Stimulated activated CD4-positive, alpha-beta T cell treated with anti-CD3 and anti-CD28 coated beads, TNF-alpha, amount 100 ng/mL, for 48 hours (primary cell): ENCODE results near the gene PPARD.
"Not testable (repeated sequence)": the region's sequence is repeated elsewhere in the genome, so short reads cannot be mapped to it uniquely, and the experiment has no call there.

Experiments
- DNase-seq, 3 donors: peaks; one replicate each; pipeline ENCODE4 v3.0.0-alpha.2; 2020; ENCODE audit warnings: low read depth in 3 of 3

PPARD gene

DNA sequence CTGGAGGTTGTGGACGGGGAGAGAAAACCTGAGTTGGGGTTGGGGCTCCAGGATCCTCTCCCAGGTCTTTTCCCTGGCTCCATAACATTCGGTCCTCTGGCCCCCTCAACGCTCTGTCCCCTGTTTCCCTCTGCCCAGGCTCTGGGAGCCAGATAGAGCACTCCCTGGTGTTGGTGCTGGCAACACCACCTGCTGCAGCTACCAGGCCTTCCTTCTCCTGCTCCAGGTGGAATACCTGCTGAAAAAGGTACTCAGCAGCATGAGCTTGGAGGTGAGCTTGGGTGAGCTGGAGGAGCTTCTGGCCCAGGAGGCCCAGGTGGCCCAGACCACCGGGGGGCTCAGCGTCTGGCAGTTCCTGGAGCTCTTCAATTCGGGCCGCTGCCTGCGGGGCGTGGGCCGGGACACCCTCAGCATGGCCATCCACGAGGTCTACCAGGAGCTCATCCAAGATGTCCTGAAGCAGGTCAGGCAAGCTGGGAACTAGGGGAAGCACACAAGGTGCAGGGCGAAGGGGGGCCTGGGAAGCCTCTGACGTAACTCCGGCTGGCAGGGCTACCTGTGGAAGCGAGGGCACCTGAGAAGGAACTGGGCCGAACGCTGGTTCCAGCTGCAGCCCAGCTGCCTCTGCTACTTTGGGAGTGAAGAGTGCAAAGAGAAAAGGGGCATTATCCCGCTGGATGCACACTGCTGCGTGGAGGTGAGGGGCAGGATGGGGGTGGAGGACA is 30.1 kb upstream of the PPARD start:
- no peak for DNase-seq

DNA sequence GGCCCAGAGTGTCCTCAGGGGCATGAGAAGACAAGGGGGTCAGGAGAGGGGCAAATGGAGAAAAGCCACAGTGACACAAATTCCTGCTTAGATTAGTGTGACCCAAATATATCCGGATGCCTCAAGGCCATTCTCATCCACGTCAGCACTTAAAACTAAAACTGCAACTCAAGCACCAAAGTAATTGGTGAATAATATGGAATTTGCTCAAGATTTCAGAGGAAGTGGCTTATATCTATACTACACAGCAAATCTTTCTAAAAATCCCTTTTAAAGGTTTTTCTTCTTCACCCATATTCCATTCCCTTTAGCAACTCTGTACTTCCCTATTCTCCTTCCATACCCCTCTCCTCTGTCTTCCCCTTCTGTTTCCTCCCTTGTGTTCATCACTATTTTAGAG is 29.6 kb upstream of the PPARD start:
- DNase-seq: no peak

DNA sequence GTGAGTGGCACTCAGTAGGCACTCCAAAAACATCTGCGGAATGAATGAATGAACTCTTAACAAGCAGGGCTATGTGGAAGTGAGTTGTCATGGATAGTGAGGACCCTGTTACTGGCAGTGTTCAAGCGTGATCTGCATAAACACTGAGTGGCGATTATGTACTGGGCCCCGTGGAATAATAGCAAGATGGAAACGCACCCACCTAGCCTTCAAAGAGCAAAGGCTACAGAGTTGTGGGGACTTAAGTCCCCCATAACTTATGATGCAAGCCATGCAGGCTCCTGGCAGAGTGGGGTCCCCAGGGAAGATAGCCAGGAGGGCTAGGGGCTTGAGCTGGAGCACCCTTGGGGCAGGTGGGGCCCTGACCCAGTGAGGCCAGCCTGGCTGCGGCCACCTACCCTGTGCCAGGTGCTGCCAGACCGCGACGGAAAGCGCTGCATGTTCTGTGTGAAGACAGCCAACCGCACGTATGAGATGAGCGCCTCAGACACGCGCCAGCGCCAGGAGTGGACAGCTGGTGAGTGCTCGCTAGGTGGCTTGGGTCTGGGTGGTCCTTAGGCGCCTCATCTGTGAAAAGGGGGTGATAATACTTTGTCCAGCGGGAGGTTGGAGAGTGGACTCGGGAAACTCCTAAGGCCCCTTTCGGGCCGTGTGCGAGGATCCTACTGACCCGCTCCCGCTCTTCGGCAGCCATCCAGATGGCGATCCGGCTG is 24.7 kb upstream of the PPARD start:
- no peak for DNase-seq

DNA sequence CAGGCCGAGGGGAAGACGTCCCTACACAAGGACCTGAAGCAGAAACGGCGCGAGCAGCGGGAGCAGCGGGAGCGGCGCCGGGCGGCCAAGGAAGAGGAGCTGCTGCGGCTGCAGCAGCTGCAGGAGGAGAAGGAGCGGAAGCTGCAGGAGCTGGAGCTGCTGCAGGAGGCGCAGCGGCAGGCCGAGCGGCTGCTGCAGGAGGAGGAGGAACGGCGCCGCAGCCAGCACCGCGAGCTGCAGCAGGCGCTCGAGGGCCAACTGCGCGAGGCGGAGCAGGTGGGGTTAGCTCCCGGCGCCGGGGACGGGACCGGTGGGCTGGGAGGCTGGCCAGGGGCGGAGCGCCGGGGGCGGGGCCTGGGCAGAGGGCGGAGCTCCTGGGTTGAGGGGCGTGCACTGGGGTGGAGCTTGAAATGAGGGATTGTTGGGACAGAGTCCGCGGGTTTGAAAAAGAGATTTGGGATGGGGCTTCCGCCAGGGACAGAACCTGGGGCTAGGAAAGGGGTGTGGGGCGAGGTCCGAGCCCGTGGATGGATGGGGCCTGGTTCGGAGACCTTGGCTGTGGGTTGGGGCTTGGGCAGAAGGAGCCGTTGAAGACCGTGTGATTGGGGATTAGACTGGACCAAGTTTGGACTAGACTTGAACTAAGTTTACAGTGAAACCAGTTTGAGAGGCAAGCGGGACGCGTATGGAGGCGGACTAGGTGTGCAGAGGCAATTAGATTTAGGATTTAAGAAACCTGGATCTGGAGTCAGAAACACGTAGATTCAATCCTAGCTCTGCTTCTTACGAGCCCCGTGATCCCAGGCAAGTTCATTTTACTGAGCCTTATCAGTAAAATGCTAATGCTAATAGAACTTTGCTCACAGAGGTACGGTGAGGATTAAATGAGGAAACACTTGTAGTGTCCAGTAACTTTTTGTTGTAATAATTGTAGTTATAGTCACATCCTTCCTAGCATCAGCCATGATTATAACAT is 23.9 kb upstream of the PPARD start:
- DNase-seq: no peak

DNA sequence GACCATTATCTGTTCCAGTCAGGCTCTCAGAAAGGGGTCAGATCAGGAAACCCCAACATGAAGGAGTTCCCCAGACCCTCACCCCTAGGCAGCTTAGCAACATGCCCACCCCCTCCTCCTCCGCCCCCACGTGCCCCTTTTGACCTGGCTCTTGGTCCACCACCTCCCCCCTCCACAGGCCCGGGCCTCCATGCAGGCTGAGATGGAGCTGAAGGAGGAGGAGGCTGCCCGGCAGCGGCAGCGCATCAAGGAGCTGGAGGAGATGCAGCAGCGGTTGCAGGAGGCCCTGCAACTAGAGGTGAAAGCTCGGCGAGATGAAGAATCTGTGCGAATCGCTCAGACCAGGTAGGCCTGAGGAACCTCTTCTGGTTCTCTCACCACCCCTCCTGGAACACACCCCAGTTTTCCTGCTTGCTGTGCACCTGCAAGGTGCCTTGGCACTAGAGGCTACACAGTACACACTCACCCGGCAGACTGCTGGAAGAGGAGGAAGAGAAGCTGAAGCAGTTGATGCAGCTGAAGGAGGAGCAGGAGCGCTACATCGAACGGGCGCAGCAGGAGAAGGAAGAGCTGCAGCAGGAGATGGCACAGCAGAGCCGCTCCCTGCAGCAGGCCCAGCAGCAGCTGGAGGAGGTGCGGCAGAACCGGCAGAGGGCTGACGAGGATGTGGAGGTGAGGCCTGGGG is 22.9 kb upstream of the PPARD start:
- DNase-seq: no peak

DNA sequence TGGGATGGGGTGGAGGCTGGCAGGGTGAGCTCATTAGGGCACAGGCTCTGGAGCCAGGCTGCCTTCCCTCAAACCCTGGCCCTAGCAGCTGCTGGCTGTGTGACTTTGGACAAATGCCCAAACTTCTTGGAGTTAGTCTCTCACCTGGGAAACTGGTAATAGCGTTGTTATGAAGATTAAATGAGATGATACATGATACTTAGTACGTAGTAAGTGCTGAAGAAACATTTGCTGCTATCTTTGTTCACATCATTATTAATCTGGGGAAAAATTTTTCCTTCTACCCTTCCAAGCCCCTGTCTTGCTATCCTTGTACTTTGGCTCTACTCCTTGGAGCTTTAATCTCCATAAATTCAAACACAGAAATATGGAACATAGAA is 22.3 kb upstream of the PPARD start:
- no peak for DNase-seq

DNA sequence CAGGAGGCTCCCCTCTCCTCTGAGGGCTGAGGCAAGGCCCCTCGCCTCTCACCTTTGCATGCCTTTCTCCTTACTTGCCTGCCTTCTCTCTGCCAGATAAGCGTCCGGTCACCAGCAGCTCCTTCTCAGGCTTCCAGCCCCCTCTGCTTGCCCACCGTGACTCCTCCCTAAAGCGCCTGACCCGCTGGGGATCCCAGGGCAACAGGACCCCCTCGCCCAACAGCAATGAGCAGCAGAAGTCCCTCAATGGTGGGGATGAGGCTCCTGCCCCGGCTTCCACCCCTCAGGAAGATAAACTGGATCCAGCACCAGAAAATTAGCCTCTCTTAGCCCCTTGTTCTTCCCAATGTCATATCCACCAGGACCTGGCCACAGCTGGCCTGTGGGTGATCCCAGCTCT is 21.3 kb upstream of the PPARD start:
- DNase-seq: no peak

DNA sequence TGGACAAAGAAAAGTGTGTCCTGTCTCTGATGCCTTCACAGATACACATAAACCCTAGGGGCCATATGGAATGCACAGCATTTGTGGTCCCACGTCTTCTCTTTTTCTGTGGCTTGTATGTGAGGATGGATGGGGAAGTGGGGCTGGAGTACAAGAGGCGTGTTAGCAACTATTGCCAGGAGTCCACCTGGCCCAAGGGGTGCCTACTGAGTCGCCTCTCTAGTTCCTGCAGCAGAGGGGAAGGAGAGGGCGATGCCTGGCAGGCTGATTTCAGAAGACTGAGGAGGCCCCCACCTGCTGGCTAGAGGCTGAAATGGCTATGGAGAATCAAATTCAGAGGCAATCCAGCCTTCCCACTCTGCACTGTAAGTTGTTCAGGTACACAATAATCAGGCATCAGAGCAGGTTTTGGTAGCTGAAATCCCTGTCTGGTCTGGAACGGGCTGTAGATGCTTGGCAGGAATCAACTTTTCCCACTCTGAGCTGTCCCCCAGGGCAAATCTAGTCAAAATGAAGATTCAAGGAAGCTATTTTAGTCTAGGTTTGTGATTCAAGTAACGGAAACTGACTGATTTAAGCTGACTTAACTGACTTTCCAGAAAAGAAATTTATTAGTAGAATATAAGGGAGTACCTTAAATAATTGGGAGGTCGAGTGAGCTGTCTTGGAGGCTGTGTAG is 14.9 kb upstream of the PPARD start:
- DNase-seq: peak; percentile 46 to 55 (median 55)

DNA sequence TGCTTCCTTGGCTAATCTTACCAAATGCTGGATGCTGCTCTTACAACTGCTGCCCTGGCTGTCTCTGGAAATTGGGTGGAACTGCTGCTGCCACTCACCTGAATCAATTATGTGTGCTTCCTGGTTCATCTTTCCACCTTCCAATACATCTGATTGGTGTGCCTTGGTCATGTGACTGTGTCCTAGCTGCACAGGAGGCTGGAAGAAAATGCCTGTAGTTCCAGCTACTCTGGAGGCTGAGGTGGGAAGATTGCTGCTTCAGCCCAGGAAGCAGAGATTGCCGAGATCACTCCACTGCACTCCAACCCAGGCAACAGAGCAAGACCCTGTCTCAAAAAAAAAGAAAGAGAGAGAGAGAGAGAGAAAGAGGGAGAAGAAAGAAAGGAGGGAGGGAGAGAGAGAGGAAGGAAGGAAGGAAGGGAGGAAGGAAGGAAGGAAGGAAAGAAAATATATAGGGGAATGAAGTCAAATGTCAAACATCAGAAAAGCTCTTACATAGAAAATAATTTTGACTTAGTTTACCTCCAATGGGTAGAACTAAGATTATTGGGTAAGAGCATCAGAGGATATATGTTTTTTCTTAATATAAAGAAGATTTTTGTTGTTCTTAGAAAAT is 14.1 kb upstream of the PPARD start:
- no peak for DNase-seq

DNA sequence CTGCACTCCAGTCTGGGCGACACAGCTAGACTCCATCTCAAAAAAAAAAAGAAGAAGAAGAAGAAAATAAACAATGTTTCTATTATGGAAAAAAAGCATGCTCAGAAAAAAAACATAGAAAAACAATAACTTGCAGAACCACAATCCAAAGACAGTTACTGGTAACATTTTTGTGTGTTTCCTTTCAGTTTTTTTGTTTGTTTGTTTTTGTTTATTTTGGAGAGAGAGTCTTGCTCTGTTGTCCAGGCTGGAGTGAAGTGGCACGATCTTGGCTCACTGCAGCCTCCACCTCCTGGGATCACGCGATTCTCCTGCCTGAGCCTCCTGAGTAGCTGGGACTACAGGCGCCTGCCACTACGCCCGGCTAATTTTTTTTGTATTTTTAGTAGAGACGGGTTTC is 13.4 kb upstream of the PPARD start:
- not testable (repeated sequence) for DNase-seq

DNA sequence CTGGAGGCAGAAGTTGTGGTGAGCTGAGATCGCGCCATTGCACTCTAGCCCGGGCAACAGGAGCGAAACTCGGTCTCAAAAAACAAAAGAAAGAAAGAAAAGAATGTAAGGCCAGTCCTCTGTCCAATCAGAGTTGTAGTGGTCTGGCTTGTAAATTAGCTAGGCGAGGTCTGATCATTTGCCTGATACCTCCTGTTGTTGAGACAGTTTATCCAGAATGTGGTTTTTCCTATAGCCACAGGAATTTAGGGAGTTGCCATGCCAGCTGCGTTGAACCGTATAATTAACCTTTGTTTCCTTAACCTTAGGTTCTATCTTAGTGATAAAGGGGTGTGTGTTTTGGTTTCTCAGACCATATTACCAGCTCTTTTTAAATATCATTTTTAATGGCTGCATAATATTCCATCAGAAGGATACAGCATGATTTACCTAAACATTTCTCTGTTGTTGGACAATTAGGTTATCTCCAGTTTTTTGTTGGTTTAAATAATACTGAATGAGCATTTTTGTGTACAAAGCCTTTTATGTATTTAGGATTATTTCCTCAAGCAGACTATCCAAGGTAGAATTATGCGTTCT is 11.7 kb upstream of the PPARD start:
- DNase-seq: no peak

DNA sequence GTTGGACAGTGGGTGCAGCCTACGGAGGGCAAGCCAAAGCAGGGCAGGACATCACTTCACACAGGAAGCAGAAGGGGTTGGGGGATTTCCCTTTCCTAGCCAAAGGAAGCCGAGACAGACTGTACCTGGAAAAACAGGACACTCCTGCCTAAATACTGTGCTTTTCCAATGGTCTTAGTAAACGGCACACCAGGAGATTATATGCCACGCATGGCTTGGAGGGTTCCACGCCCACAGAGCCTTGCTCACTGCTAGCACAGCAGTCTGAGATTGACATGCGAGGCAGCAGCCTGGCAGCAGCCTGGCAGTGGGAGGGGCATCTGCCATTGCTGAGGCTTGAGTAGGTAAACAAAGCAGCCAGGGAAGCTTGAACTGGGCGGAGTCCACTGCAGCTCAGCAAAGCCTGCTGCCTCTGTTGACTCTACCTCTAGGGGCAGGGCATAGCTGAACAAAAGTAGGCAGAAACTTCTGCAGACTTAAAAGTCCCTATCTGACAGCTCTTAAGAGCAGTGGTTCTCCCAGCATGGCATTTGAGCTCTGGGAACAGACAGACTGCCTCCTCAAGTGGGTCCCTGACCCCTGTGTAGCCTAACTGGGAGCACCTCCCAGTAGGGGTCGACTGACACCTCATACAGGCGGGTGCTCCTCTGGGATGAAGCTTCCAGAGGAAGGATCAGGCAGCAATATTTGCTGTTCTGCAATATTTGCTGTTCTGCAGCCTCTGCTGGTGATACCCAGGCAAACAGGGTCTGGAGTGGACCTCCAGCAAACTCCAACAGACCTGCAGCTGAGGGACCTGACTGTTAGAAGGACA is 10.1 kb upstream of the PPARD start:
- peak in 2 of 3 donors; percentile 41 to 43 for DNase-seq

DNA sequence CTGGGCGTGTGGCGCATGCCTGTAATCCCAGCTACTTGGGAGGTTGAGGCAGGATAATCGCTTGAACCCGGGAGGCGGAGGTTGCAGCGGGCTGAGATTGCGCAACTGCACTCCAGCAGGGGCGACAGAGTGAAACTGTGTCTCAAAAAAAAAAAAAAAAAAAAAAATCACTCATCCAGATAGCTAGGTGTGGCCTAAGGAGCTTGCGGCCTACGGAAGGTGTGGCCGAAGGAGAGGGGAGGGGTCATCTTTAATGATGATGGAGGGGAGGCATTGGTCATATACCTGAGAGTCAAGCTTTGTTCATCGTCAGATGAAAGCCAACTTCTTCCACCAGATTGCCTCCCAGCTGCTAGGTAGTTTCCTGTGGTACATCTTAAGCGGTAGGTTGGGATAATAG is 801 bp upstream of the PPARD start:
- DNase-seq: no peak

DNA sequence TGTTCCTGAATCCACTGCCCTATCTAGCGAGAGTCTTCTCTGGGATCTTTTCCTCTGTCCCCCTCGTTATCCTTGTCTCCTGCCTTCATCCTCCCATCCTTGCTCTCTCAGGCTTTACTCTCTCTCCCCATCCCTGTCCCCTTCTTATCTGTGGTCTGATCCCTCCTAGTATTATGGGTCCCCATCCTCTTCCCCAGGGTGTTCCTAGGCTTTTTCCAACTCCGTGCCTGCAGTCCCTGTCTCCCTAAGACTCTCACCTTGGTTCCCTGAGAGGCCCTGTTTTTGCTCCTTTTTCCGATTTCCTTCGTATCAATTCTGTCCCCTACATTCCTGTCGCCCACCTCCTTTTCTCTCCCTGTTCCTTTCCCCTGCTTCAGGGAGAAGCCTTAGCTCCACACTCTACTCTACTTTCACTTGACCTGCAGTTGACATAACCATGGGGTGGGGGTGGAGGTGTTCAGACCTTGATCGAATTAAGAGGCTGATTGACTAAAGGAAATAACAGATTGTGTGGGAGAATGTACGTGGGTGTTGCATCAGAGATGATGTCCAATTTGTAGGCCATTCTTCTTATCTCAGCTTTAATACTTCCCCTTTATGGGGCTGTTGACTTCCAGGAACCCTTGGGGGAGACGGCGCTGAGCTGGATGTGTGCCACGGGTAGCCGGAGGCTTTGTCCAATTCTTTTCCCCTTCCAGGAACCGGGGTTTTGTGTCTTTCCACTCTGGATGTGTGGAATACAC is 905 bp downstream of the PPARD start:
- DNase-seq: no peak

DNA sequence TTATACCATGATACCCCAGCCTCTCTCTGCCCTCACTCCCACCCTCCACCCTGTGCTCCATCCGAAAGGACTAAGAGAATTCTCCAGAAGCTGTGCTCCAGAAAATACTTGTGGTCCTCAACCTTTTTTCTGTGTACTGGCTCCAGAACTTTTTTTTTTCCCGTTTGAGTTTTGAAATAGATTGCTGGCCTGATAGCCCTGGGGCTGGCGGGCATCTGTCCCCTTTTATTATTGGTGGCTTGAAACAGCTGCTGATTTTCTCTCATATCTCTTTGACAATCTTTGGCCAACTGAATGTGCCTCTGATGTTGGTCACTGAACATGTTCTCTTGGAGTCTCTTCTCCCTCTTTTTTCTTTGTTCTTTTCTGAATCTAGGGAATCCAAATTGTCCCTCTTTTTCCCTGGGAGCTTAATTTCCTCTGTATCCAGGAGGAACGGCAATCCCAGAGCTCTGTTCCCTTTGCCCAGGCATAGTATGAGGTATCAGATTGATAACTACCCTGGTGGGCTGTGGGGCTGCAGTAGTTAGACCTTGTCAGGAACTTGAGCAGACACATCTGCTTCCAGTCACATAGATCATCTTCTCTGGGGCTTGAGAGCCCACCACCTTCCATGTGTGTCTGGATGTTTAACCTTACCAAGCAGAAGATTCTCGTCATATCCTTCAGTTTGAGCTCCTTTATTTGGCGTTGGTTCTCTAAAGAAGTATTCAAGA is 1.6 kb downstream of the PPARD start:
- no peak for DNase-seq

DNA sequence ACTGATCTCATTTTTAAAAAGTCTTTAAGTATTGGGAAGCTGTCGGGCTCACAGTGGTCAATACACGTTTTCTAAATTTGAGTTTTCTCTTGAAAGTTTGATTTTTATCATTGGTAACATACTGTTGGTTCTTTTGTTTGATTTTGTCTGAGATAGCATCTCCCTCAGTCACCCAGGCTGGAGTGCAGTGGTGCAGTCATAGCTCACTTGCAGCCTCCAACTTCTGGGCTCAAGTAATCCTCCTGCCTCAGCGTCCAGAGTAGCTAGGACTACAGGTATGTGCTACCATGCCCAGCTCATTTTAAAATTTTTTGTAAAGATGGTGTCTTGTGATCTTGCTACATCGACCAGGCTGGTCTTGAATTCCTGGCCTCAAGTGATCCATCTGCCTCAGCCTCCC is 9.1 kb downstream of the PPARD start:
- no peak for DNase-seq

DNA sequence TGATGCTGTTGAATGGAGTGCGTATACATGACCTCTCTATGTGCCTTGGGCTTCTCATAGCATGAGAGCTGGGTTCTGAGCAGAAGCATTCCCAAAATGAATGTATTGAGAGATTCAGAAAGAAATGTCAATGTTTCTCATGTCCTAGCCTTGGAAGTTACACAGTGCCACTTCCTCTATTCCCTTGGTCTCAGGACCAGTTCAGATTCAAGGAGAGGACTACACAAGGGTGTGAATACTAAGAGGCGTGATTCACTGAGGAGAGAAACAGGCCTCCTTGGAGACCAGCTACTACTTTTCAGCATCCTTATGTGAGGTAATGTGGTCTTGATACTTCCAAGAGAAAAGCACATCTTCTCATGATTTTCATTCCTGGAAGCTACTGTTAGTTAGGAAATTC is 10.4 kb downstream of the PPARD start:
- DNase-seq: no peak
